Liver (tissue), 9 donors: ENCODE measurements around the gene RBM28. TPM values are rescaled to one million over a fixed set of nuclear protein-coding genes. Genes with fewer than 3 reads are reported as not detected.

Experiments used
- DNase-seq: peaks from one replicate; pipeline ENCODE4 v3.0.0-alpha.2; 2017; ENCODE audit warnings: low spot score
- H3K27ac ChIP-seq, 2 donors: one replicate each; pipeline ENCODE4 v1.7.0; 2013; ENCODE audit warnings: inconsistent platforms in 2 of 2, low read length in 2 of 2, control low read depth in 1 of 2, low read depth in 1 of 2, mild to moderate bottlenecking in 1 of 2
- H3K27me3 ChIP-seq, 4 donors: one replicate each; pipeline versions ENCODE4 v1.6.1 to v1.7.0; 2013; ENCODE audit warnings: low read length in 3 of 4, inconsistent platforms in 1 of 4, mild to moderate bottlenecking in 1 of 4, moderate library complexity in 1 of 4; ENCODE audit not compliant: control insufficient read depth in 4 of 4, insufficient read depth in 4 of 4
- H3K36me3 ChIP-seq, 4 donors: one replicate each; pipeline versions ENCODE4 v1.6.1 to v1.7.0; 2013; ENCODE audit warnings: low read length in 3 of 4, mild to moderate bottlenecking in 3 of 4, low read depth in 1 of 4, moderate library complexity in 1 of 4; ENCODE audit not compliant: control insufficient read depth in 4 of 4, insufficient read depth in 3 of 4
- H3K4me1 ChIP-seq, 4 donors: one replicate each; pipeline versions ENCODE4 v1.6.1 to v1.7.0; 2013; ENCODE audit warnings: low read length in 3 of 4, mild to moderate bottlenecking in 3 of 4, moderate library complexity in 1 of 4; ENCODE audit not compliant: control insufficient read depth in 4 of 4, insufficient read depth in 4 of 4
- H3K4me3 ChIP-seq, 3 donors: one replicate each; pipeline versions ENCODE4 v1.6.1 to v1.7.0; 2013; ENCODE audit warnings: low read length in 3 of 3, control low read depth in 1 of 3, low read depth in 1 of 3, mild to moderate bottlenecking in 1 of 3
- H3K9ac ChIP-seq, 2 donors: one replicate each; pipeline ENCODE4 v1.7.0; 2013; ENCODE audit warnings: low read length in 2 of 2, mild to moderate bottlenecking in 2 of 2, moderate library complexity in 2 of 2, control low read depth in 1 of 2, low read depth in 1 of 2
- H3K9me3 ChIP-seq, 4 donors: one replicate each; pipeline versions ENCODE4 v1.6.1 to v1.7.0; 2013; ENCODE audit warnings: low read length in 3 of 4; ENCODE audit not compliant: control insufficient read depth in 4 of 4
- ATF3 ChIP-seq: IDR thresholded peaks from 2 replicates; pipeline ENCODE4 v1.6.1; 2016; ENCODE audit warnings: antibody characterized with exemption
- CTCF ChIP-seq: fragments of 150-350 bp; IDR thresholded peaks from 2 replicates; pipeline ENCODE4 v1.5.1; 2017; ENCODE audit warnings: improper control_type of control experiment, low read depth, low read length; ENCODE audit not compliant: missing input control
- FOXA1 ChIP-seq: IDR thresholded peaks from 2 replicates; pipeline ENCODE4 v1.6.1; 2016; ENCODE audit warnings: antibody characterized with exemption
- FOXA2 ChIP-seq: IDR thresholded peaks from 2 replicates; pipeline ENCODE4 v1.6.1; 2016; ENCODE audit warnings: antibody characterized with exemption
- HNF4A ChIP-seq, 2 donors: conservative IDR thresholded peaks; 2 replicates each; pipeline ENCODE4 v1.6.1; 2016; ENCODE audit warnings: antibody characterized with exemption in 2 of 2, mild to moderate bottlenecking in 2 of 2
- HNF4G ChIP-seq: IDR thresholded peaks from 2 replicates; pipeline ENCODE4 v1.6.1; 2016; ENCODE audit warnings: antibody characterized with exemption
- RAD21 ChIP-seq, 2 donors: IDR thresholded peaks; 2 replicates each; pipeline ENCODE4 v1.6.1; 2016; ENCODE audit warnings: antibody characterized with exemption in 2 of 2, mild to moderate bottlenecking in 2 of 2
- REST ChIP-seq: IDR thresholded peaks from 2 replicates; pipeline ENCODE4 v1.6.1; 2016; ENCODE audit warnings: antibody characterized with exemption, mild to moderate bottlenecking
- SP1 ChIP-seq: IDR thresholded peaks from 2 replicates; pipeline ENCODE4 v1.6.1; 2018; ENCODE audit warnings: antibody characterized with exemption, mild to moderate bottlenecking
- YY1 ChIP-seq: IDR thresholded peaks from 2 replicates; pipeline ENCODE4 v1.6.1; 2016; ENCODE audit warnings: antibody characterized with exemption, mild to moderate bottlenecking
- ZBTB33 ChIP-seq: IDR thresholded peaks from 2 replicates; pipeline ENCODE4 v1.6.1; 2016; ENCODE audit warnings: antibody characterized with exemption
- WGBS: extraction: QIAGEN DNeasy Blood & Tissue Kit; methylation state at CpG from one replicate; pipeline ENCODE4 v1.1.7; 2013; 5-methylcytosine and 5-hydroxymethylcytosine counted together
- polyA plus RNA-seq, 2 donors: library from polyadenylated mRNA; stranded (reverse) in 1 of 2; unstranded in 1 of 2; fragments of 200-250 nt in 1 of 2; fragments of >200 nt in 1 of 2; fragmentation: Nextera tagmentation in 1 of 2; extraction: Ambion mirVana in 1 of 2; gene quantifications; one replicate each; pipeline versions ENCODE4 v1.2.1 to v1.2.3, GENCODE V29; 2013 to 2015
- total RNA-seq, 2 donors: library from RNA; depleted of rRNA; stranded (reverse); fragments of >200 nt; gene quantifications; one replicate each; pipeline ENCODE4 v1.2.3, GENCODE V29; 2014
- donor health status: healthy.
- donor health status: healthy.
- donor health status: healthy.
- donor health status: healthy.
- donor health status: healthy.

RBM28 gene
- total and polyA plus RNA-seq, 4 donors = 3.6 to 16.1 (median 11.7) TPM

GRCh38 chr7:128347647-128348097 is 4.0 kb upstream of the RBM28 start:
- no peak for DNase-seq
- Histone ChIP-seq H3K4me3 (no peak overlapping the region), H3K4me1 (peaks cover 8 to 18% (median 12%) of the 10 kb centered on the region in 4 donors), H3K27me3 (peaks cover 0 to 1% (median 0%) of the 10 kb centered on the region in 4 donors), H3K9me3 (no peaks in the 10 kb centered on the region), H3K27ac (no peak overlapping the region), H3K9ac (no peak overlapping the region), H3K36me3 (no peaks in the 10 kb centered on the region)
- WGBS = 6% methylated on average over 2 of the region's 2 CpGs
- no peak for TF ChIP-seq HNF4A (conservative IDR thresholded peaks at IDR 0.05)
- TF ChIP-seq SP1 = no peak
- TF ChIP-seq CTCF = peak; percentile 70
- peak; percentile 85 to 90 for TF ChIP-seq RAD21 (IDR thresholded peaks at IDR 0.05)

- Histone ChIP-seq H3K4me3 (no peak overlapping the region), H3K27ac (no peak overlapping the region), H3K9me3 (no peaks in the 10 kb centered on the region), H3K27me3 (no peaks in the 10 kb centered on the region), H3K4me1 (peaks cover 2 to 19% (median 13%) of the 10 kb centered on the region in 4 donors), H3K9ac (no peak overlapping the region), H3K36me3 (peaks cover 0 to 4% (median 2%) of the 10 kb centered on the region in 4 donors)
- TF ChIP-seq HNF4G (no peak), REST (no peak), HNF4A (conservative IDR thresholded peaks at IDR 0.05) (no peak), FOXA1 (no peak), FOXA2 (no peak), ZBTB33 (no peak), YY1 (no peak), ATF3 (no peak)
- no peak for DNase-seq
- WGBS = 94% methylated on average over 5 of the region's 5 CpGs
Measured at GRCh38 chr7:128344431-128344774, 695 bp upstream of the RBM28 start.
